GM12878 (cell line): ENCODE results near the gene GNLY. TPM values are rescaled to one million over a fixed set of nuclear protein-coding genes. Genes with fewer than 3 reads are reported as not detected.

ENCODE experiments used
- ATAC-seq: fragments of 200-7000 bp; cut with Tn5 transposase; 3 replicates; pipeline ENCODE4 v1.9.1; 2020; ENCODE audit warnings: mild to moderate bottlenecking, moderate library complexity
- BruUV-seq: library from RNA; stranded (reverse); fragments of 400-500 nt; replicated peaks from 2 replicates; lab custom pipeline; 2021; lab: Mats Ljungman, UMichigan
- CTCF ChIA-PET: fragments of 300-600 bp; sonication (Branson Sonifier 250); formaldehyde crosslinking; extraction: SDS; loops from one replicate; lab custom pipeline; 2021; ENCODE audit warnings: inconsistent platforms; lab: Yijun Ruan, JAX
- POLR2A ChIA-PET: fragments of 350-600 bp; formaldehyde crosslinking; extraction: SDS; loops from one replicate; lab custom pipeline; 2021; ENCODE audit warnings: inconsistent platforms; lab: Charles Lee
- RAD21 ChIA-PET: fragments of 300-600 bp; sonication (Branson Sonifier 250); formaldehyde crosslinking; loops from one replicate; lab custom pipeline; 2023; ENCODE audit warnings: antibody characterized with exemption; ENCODE audit not compliant: unreplicated experiment; lab: Charles Lee
- SMC1A ChIA-PET: fragments of 300-600 bp; sonication (Branson Sonifier 250); formaldehyde crosslinking; loops from one replicate; lab custom pipeline; 2023; ENCODE audit not compliant: unreplicated experiment, uncharacterized antibody; lab: Charles Lee
- DNase-seq: peaks from one replicate; pipeline ENCODE4 v3.0.0-alpha.2; 2011; ENCODE audit warnings: low read depth, low spot score
- FAIRE-seq: peaks from 3 replicates; lab custom pipeline; 2011; peaks lifted over from hg19 to GRCh38; lab: Jason Lieb, UNC
- H2AFZ ChIP-seq: 2 replicates; pipeline ENCODE4 v1.6.0; 2011; ENCODE audit warnings: low read depth, low read length, control low read depth; ENCODE audit not compliant: control insufficient read depth
- H3K27ac ChIP-seq: 2 replicates; pipeline ENCODE4 v1.5.1; 2011; ENCODE audit warnings: control low read depth; ENCODE audit not compliant: control insufficient read depth, insufficient read depth
- H3K27me3 ChIP-seq, 2 experiments: replicated peaks in 1 of 2; 2 replicates each; pipeline versions ENCODE4 v1.6.0 to v1.6.1; 2011; ENCODE audit warnings: low read length in 1 of 2; ENCODE audit not compliant: control insufficient read depth in 2 of 2, insufficient read depth in 2 of 2
- H3K36me3 ChIP-seq, 2 experiments: 2 replicates each; pipeline ENCODE4 v1.5.1; 2011; ENCODE audit warnings: low read length in 1 of 2; ENCODE audit not compliant: control insufficient read depth in 2 of 2, insufficient read depth in 2 of 2
- H3K4me1 ChIP-seq: 2 replicates; pipeline ENCODE4 v1.6.1; 2011; ENCODE audit warnings: mild to moderate bottlenecking, low read length, moderate library complexity, mixed read lengths; ENCODE audit not compliant: control insufficient read depth, insufficient read depth
- H3K4me2 ChIP-seq: 2 replicates; pipeline ENCODE4 v1.6.0; 2011; ENCODE audit warnings: control low read depth; ENCODE audit not compliant: control insufficient read depth, insufficient read depth
- H3K4me3 ChIP-seq: fragments of 200-600 bp; sonication (generic); 2 replicates; pipeline ENCODE4 v1.5.1; 2016
- H3K79me2 ChIP-seq: 2 replicates; pipeline ENCODE4 v1.6.0; 2011; ENCODE audit warnings: low read length; ENCODE audit not compliant: control insufficient read depth, insufficient read depth
- H3K9ac ChIP-seq: 2 replicates; pipeline ENCODE4 v1.8.0; 2011; ENCODE audit warnings: low read length, control low read depth, mixed read lengths; ENCODE audit not compliant: control insufficient read depth, insufficient read depth
- H3K9me3 ChIP-seq: replicated peaks from 3 replicates; pipeline ENCODE4 v1.5.1; 2011; ENCODE audit warnings: mild to moderate bottlenecking, low read length; ENCODE audit not compliant: control insufficient read depth, insufficient read depth
- H4K20me1 ChIP-seq: 2 replicates; pipeline ENCODE4 v1.6.0; 2011; ENCODE audit not compliant: control insufficient read depth, insufficient read depth
- EED ChIP-seq: sonication (generic); IDR thresholded peaks from 2 replicates; pipeline ENCODE4 v1.6.1; 2016; ENCODE audit warnings: antibody characterized with exemption, low read depth
- FOXK2 ChIP-seq: fragments of 450-650 bp; IDR thresholded peaks from 2 replicates; pipeline ENCODE4 v1.6.1; 2017; ENCODE audit warnings: mild to moderate bottlenecking, moderate library complexity
- IKZF1 ChIP-seq: fragments of 450-650 bp; conservative IDR thresholded peaks from 2 replicates; pipeline ENCODE4 v1.6.1; 2017; ENCODE audit warnings: antibody characterized with exemption, mild to moderate bottlenecking
- JUNB ChIP-seq: IDR thresholded peaks from 2 replicates; pipeline ENCODE4 v1.6.1; 2016; ENCODE audit warnings: antibody characterized with exemption, mild to moderate bottlenecking
- KAT2A ChIP-seq: conservative IDR thresholded peaks from 2 replicates; pipeline ENCODE4 v1.6.1; 2011; ENCODE audit warnings: low read depth, low read length; ENCODE audit not compliant: control insufficient read depth
- NFIC ChIP-seq: IDR thresholded peaks from 2 replicates; pipeline ENCODE4 v1.6.1; 2012; ENCODE audit warnings: low read depth, mild to moderate bottlenecking, inconsistent platforms, low read length, moderate library complexity
- RAD51 ChIP-seq: fragments of 450-650 bp; IDR thresholded peaks from 2 replicates; pipeline ENCODE4 v1.6.1; 2016; ENCODE audit warnings: moderate library complexity, mild to moderate bottlenecking, inconsistent platforms
- RBBP5 ChIP-seq: fragments of 200-600 bp; sonication (generic); conservative IDR thresholded peaks from 2 replicates; pipeline ENCODE4 v1.6.1; 2016
- SKIL ChIP-seq: fragments of 450-650 bp; IDR thresholded peaks from 2 replicates; pipeline ENCODE4 v1.6.1; 2017; ENCODE audit warnings: mild to moderate bottlenecking, low read depth, inconsistent platforms; ENCODE audit not compliant: poor library complexity, severe bottlenecking
- ZNF217 ChIP-seq: fragments of 450-650 bp; IDR thresholded peaks from 2 replicates; pipeline ENCODE4 v1.6.1; 2017; ENCODE audit warnings: antibody characterized with exemption, mild to moderate bottlenecking
- WGBS: methylation state at CpG from one replicate; pipeline ENCODE4 v1.1.6; 2016; ENCODE audit warnings: low lambda C conversion rate; ENCODE audit not compliant: insufficient replicate concordance, insufficient coverage; ENCODE audit errors: missing lambda C conversion rate; 5-methylcytosine and 5-hydroxymethylcytosine counted together
- in situ Hi-C: fragments of 300-500 bp; cut with MboI; formaldehyde crosslinking; loops from 9 replicates; pipeline ENCODE4 v1.14.3; 2018; ENCODE audit warnings: mixed read lengths
- intact Hi-C: fragments of 100-400 bp; cut with micrococcal nuclease; formaldehyde crosslinking; loops from one replicate; pipeline ENCODE4 v1.14.2; 2022; ENCODE audit not compliant: unreplicated experiment
- polyA plus RNA-seq, 11 experiments: library from polyadenylated mRNA; depleted of rRNA in 4 of 11; unstranded in 6 of 11; stranded (reverse) in 5 of 11; fragments of >200 nt; fragmentation: Nextera tagmentation in 4 of 11; fragmentation: Illumina TruSeq in 1 of 11; extraction: Ambion mirVana in 4 of 11; extraction: Trizol in 1 of 11; gene quantifications; 1 replicate in 1 of 11; 2 replicates in 10 of 11; pipeline versions ENCODE4 v1.2.1 to v1.2.3, GENCODE V29; 2011 to 2016; ENCODE audit warnings: inconsistent platforms in 2 of 11, missing spikeins in 2 of 11, low read depth in 1 of 11
- total RNA-seq, 4 experiments: library from RNA; depleted of rRNA in 3 of 4; stranded (reverse); fragments of >200 nt in 3 of 4; fragmentation: Illumina TruSeq in 1 of 4; extraction: Trizol in 1 of 4; gene quantifications; 2 replicates each; pipeline versions ENCODE4 v1.2.1 to v1.2.3, GENCODE V29; 2013 to 2021
- TF ChIP-seq, protein P1 (sequence below): IDR thresholded peaks from 2 replicates; pipeline ENCODE4 v1.6.1; 2011; ENCODE audit warnings: low read depth, low read length, improper control_type of control experiment, borderline replicate concordance
- TF ChIP-seq, protein P2 (sequence below): fragments of 150-350 bp; IDR thresholded peaks from 2 replicates; pipeline ENCODE4 v1.6.1; 2016; ENCODE audit warnings: low read depth, low read length
- TF ChIP-seq, protein P3 (sequence below): fragments of 450-650 bp; IDR thresholded peaks from 2 replicates; pipeline ENCODE4 v1.6.1; 2014; ENCODE audit warnings: mild to moderate bottlenecking
- TF ChIP-seq, protein P4 (sequence below): fragments of 450-650 bp; IDR thresholded peaks from 2 replicates; pipeline ENCODE4 v1.6.1; 2017; ENCODE audit warnings: mild to moderate bottlenecking

GNLY gene
- total and polyA plus RNA-seq, 10 of the 15 experiments (the other 5 are each of a cell fraction or from before 2014, with no cell fraction given), result 0.18 to 0.42 TPM; not detected in 8

DNA sequence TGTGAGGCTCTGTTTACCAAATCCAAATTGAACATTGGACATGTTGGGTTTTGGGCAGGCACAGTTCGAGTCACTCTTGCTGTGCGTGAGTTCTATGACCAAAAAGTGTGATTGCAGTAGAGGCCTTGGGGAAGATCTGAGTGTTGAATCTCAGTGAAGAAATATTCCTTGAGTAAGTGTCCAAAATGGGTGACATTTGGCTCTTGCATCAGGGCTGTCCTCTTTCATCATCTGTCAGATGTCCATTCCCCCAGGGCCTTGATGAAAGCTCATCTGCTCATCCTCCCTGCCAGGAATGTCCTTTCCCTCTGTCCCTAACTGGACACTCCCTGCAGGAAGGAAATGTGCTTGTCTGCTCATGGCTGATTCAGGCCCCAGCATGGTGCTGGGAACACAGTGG lies 19.7 kb upstream of the GNLY start:
- H3K27me3 ChIP-seq, result no peaks in the 10 kb centered on the region
- H3K4me1 ChIP-seq, result peaks cover 3% of the 10 kb centered on the region; the same call in 1 of the 2 replicates
- no peak overlapping the region for H3K4me2 ChIP-seq
- H2AFZ ChIP-seq, result no peak overlapping the region
- RAD21 ChIA-PET, result interaction anchor here (1.2 kb wide), 1 partner anchor 26 kb away, joined by 3 read pairs; no protein-coding TSS in a partner anchor
- SMC1A ChIA-PET, result interaction anchor here (0.9 to 3.0 kb wide), 2 partner anchors 9 to 37 kb away, joined by 3 to 9 read pairs; no protein-coding TSS in a partner anchor
- H3K4me3 ChIP-seq, result no peak overlapping the region
- no peak overlapping the region for H3K27ac ChIP-seq
- in situ Hi-C loops, result no loop called here
- 0% methylated on average over 2 of the region's 2 CpGs for WGBS
- POLR2A ChIA-PET, result no interaction called here
- CTCF ChIA-PET, result interaction anchor here (2.5 to 2.7 kb wide), 3 partner anchors 9 to 37 kb away, joined by 6 to 11 read pairs (median 8); no protein-coding TSS in a partner anchor
- intact Hi-C loops, result no loop called here
- no peaks in the 10 kb centered on the region for H3K9me3 ChIP-seq
- no peak overlapping the region for H3K9ac ChIP-seq
- H3K36me3 ChIP-seq, result no peaks in the 10 kb centered on the region
- H3K79me2 ChIP-seq, result no peaks in the 10 kb centered on the region
- DNase-seq (no peak), ATAC-seq (no peak), FAIRE-seq (no peak)
- no TSS peak for BruUV-seq
- no peaks in the 10 kb centered on the region for H4K20me1 ChIP-seq
- no peak for TF ChIP-seq RBBP5
- TF ChIP-seq, protein P1, sequence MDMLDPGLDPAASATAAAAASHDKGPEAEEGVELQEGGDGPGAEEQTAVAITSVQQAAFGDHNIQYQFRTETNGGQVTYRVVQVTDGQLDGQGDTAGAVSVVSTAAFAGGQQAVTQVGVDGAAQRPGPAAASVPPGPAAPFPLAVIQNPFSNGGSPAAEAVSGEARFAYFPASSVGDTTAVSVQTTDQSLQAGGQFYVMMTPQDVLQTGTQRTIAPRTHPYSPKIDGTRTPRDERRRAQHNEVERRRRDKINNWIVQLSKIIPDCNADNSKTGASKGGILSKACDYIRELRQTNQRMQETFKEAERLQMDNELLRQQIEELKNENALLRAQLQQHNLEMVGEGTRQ, result no peak
- TF ChIP-seq, protein P2, sequence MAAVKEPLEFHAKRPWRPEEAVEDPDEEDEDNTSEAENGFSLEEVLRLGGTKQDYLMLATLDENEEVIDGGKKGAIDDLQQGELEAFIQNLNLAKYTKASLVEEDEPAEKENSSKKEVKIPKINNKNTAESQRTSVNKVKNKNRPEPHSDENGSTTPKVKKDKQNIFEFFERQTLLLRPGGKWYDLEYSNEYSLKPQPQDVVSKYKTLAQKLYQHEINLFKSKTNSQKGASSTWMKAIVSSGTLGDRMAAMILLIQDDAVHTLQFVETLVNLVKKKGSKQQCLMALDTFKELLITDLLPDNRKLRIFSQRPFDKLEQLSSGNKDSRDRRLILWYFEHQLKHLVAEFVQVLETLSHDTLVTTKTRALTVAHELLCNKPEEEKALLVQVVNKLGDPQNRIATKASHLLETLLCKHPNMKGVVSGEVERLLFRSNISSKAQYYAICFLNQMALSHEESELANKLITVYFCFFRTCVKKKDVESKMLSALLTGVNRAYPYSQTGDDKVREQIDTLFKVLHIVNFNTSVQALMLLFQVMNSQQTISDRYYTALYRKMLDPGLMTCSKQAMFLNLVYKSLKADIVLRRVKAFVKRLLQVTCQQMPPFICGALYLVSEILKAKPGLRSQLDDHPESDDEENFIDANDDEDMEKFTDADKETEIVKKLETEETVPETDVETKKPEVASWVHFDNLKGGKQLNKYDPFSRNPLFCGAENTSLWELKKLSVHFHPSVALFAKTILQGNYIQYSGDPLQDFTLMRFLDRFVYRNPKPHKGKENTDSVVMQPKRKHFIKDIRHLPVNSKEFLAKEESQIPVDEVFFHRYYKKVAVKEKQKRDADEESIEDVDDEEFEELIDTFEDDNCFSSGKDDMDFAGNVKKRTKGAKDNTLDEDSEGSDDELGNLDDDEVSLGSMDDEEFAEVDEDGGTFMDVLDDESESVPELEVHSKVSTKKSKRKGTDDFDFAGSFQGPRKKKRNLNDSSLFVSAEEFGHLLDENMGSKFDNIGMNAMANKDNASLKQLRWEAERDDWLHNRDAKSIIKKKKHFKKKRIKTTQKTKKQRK, result no peak
- no peak for TF ChIP-seq RAD51
- no peak for TF ChIP-seq SKIL
- TF ChIP-seq, protein P3, sequence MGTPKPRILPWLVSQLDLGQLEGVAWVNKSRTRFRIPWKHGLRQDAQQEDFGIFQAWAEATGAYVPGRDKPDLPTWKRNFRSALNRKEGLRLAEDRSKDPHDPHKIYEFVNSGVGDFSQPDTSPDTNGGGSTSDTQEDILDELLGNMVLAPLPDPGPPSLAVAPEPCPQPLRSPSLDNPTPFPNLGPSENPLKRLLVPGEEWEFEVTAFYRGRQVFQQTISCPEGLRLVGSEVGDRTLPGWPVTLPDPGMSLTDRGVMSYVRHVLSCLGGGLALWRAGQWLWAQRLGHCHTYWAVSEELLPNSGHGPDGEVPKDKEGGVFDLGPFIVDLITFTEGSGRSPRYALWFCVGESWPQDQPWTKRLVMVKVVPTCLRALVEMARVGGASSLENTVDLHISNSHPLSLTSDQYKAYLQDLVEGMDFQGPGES, result no peak
- TF ChIP-seq ZNF217, result no peak
- TF ChIP-seq NFIC, result no peak
- no peak for TF ChIP-seq KAT2A
- TF ChIP-seq, protein P4, sequence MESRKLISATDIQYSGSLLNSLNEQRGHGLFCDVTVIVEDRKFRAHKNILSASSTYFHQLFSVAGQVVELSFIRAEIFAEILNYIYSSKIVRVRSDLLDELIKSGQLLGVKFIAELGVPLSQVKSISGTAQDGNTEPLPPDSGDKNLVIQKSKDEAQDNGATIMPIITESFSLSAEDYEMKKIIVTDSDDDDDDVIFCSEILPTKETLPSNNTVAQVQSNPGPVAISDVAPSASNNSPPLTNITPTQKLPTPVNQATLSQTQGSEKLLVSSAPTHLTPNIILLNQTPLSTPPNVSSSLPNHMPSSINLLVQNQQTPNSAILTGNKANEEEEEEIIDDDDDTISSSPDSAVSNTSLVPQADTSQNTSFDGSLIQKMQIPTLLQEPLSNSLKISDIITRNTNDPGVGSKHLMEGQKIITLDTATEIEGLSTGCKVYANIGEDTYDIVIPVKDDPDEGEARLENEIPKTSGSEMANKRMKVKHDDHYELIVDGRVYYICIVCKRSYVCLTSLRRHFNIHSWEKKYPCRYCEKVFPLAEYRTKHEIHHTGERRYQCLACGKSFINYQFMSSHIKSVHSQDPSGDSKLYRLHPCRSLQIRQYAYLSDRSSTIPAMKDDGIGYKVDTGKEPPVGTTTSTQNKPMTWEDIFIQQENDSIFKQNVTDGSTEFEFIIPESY, result no peak
- TF ChIP-seq JUNB, result no peak
- TF ChIP-seq EED, result no peak
- no peak for TF ChIP-seq IKZF1
- TF ChIP-seq FOXK2, result no peak
